Measurements from ENCODE around the gene TSPAN11. TPM values are rescaled to one million over a fixed set of nuclear protein-coding genes. Genes with fewer than 3 reads are reported as not detected.
A peak's percentile ranks its signal among the peaks of the same experiment; 100 is the strongest.

The TSPAN11 gene
- total RNA-seq, 4 donors from 2014 or later, result 0.64 to 2.8 (median 1.3) TPM

DNA sequence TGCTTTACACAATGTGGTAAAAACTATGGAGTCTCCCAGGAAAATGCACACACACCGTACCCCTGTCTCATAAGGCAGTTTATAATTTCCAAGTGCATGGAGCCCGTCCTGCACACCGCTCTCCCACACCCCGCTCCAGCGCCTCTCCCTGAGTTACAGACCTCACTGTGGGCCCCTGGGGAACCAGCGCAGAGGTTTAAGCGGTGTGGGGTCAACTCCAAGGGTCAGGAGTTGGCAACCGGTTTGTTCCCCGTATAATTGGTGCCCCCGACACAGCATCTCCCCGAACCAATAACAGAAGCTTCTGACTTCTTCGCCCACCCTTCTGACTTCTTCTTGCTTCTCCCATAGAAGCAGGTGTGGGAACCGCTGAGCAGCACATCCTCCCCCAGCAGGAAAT lies 88.7 kb downstream of the TSPAN11 start:
- H3K4me3 ChIP-seq, result no peak overlapping the region
- H3K27ac ChIP-seq, result no peak overlapping the region
- WGBS, result 94% methylated on average over 13 of the region's 13 CpGs
- H3K36me3 ChIP-seq, result no peaks in the 10 kb centered on the region
- no peaks in the 10 kb centered on the region for H3K9me3 ChIP-seq
- DNase-seq (ENCODE audit: low spot score in 2 of 2), result peak; percentile 42 to 57
- H3K27me3 ChIP-seq, result no peaks in the 10 kb centered on the region
- TF ChIP-seq POLR2A (IDR thresholded peaks at IDR 0.05) (no peak), POLR2AphosphoS5 (IDR thresholded peaks at IDR 0.05) (no peak), EP300 (IDR thresholded peaks at IDR 0.05) (no peak)
- TF ChIP-seq, protein P1, sequence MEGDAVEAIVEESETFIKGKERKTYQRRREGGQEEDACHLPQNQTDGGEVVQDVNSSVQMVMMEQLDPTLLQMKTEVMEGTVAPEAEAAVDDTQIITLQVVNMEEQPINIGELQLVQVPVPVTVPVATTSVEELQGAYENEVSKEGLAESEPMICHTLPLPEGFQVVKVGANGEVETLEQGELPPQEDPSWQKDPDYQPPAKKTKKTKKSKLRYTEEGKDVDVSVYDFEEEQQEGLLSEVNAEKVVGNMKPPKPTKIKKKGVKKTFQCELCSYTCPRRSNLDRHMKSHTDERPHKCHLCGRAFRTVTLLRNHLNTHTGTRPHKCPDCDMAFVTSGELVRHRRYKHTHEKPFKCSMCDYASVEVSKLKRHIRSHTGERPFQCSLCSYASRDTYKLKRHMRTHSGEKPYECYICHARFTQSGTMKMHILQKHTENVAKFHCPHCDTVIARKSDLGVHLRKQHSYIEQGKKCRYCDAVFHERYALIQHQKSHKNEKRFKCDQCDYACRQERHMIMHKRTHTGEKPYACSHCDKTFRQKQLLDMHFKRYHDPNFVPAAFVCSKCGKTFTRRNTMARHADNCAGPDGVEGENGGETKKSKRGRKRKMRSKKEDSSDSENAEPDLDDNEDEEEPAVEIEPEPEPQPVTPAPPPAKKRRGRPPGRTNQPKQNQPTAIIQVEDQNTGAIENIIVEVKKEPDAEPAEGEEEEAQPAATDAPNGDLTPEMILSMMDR (IDR thresholded peaks at IDR 0.05), result no peak
- H3K4me1 ChIP-seq, result no peaks in the 10 kb centered on the region

DNA sequence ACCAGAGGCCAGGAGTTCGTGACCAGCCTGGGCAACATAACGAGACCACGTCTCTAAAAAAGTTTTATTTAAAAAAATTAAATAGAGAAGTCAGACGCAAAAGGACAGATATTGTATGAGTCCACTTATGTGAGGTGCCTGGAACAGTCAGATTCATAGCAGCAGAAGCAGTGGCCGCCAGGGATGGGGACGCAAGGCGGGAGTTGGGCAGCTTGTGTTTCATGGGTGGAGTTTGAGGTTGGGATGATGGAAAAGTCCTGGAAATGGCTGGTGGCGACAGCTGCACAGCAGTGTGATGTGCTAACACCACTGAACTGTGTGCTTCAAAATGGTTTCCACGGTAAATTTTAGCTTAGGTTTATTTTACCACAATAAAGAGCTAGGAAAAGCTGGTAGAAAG lies 89.5 kb downstream of the TSPAN11 start:
- no peaks in the 10 kb centered on the region for H3K36me3 ChIP-seq
- H3K4me3 ChIP-seq, result no peak overlapping the region
- no peaks in the 10 kb centered on the region for H3K9me3 ChIP-seq
- TF ChIP-seq POLR2AphosphoS5 (IDR thresholded peaks at IDR 0.05) (no peak), POLR2A (IDR thresholded peaks at IDR 0.05) (no peak), EP300 (IDR thresholded peaks at IDR 0.05) (no peak)
- TF ChIP-seq, protein P1 (IDR thresholded peaks at IDR 0.05), result no peak
- WGBS, result 93% methylated on average over 9 of the region's 9 CpGs
- DNase-seq (ENCODE audit: low spot score in 2 of 2), result peak; percentile 25 to 50
- H3K27me3 ChIP-seq, result no peaks in the 10 kb centered on the region
- no peaks in the 10 kb centered on the region for H3K4me1 ChIP-seq
- H3K27ac ChIP-seq, result no peak overlapping the region

DNA sequence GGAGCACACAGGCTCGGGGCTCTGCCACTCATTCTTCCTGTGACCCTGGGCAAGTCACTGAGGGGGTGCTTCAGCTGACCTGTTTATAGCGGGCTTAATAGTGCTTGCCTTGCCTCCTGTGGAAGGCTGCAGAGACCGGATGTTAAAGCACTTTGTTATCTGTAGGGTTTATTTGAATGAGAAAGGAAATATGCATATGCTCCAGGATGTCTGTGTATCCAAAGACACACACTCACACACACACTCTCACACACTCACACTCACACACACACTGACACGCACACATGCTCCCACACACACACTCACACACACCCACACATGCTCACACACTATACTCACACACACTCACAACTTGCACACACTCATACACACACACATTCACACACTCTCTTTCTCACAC lies 91.0 kb downstream of the TSPAN11 start:
- Histone ChIP-seq H3K4me3 (no peak overlapping the region), H3K9me3 (no peaks in the 10 kb centered on the region), H3K27me3 (no peaks in the 10 kb centered on the region), H3K27ac (no peak overlapping the region), H3K36me3 (no peaks in the 10 kb centered on the region), H3K4me1 (no peaks in the 10 kb centered on the region)
- 73% methylated on average over 4 of the region's 4 CpGs for WGBS
- peak; percentile 11 for DNase-seq (ENCODE audit: low spot score in 2 of 2)
- TF ChIP-seq EP300 (IDR thresholded peaks at IDR 0.05) (no peak), POLR2A (IDR thresholded peaks at IDR 0.05) (no peak), POLR2AphosphoS5 (IDR thresholded peaks at IDR 0.05) (no peak)
- TF ChIP-seq, protein P1 (IDR thresholded peaks at IDR 0.05), result no peak

DNA sequence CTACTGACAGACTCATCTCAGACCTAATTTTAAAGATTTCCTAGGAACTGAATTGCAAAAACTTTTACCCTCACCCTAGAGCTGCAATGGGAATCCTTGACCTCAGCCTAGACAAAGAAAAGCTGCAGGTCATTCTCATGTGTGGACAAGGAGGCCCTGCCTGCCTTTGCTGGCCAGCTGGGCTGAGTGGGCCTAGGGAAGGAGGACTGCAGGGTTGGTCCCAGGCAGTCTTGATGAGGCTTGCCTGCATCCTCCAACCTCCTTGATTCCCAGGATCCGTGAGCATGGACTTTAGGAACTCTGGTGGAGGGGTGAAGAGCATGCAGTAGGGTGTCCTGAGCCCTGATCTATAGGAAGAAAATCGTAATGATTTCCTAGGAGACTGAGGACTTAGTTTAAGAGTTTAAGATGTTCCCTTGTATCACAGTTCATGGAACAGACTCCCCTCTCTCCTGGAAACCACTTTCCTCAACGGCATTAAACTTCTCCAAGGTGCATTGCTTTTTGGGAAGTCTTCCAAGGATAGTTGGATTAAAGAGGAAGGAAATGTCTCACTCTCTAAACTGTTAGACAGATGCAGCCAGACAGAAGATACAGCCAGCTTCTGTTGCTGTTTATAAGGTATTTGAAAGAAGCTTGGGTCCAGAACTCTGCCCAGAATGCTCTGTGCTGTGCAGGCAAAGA lies 91.7 kb downstream of the TSPAN11 start:
- Histone ChIP-seq H3K27me3 (no peaks in the 10 kb centered on the region), H3K4me3 (no peak overlapping the region), H3K36me3 (no peaks in the 10 kb centered on the region), H3K4me1 (peaks cover 6% of the 10 kb centered on the region), H3K27ac (no peak overlapping the region), H3K9me3 (no peaks in the 10 kb centered on the region)
- TF ChIP-seq, protein P1 (IDR thresholded peaks at IDR 0.05), result no peak
- TF ChIP-seq POLR2A (IDR thresholded peaks at IDR 0.05), result no peak
- TF ChIP-seq POLR2AphosphoS5 (IDR thresholded peaks at IDR 0.05), result no peak
- TF ChIP-seq EP300 (IDR thresholded peaks at IDR 0.05), result no peak
- WGBS, result 77% methylated on average over 3 of the region's 3 CpGs
- peak; percentile 13 to 29 for DNase-seq (ENCODE audit: low spot score in 2 of 2)

DNA sequence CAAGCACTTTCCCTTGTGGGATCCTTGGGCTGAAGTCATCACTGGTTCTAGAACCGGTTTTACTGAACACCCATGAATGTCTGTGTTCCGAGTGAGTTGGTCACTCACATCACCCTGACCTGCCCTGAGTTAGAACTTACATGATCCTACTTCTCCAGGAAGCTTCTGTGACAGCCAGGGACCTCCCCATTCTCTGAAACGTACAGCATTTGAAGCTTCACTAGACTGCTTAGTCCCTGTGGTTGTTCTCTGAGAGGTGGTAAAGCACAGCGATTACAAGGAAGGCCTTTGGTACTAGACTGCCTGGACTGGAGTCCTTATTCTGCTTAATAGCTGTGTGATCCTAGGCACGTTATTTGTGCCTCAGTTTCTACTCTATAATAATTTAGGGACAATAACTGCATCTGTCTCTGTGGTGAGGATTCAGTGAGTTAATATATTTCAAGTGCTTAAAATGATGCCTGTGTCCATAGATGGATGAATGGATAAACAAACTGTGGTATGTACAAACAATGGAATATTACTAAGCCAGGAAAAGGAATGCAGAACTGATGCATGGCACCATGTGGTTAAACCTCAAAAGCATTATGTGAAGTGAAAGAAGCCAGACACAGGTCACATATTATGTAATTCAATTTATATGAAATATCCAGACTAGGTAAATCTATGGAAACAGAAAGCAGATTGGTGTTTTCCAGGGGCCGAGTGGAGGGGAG lies 92.4 kb downstream of the TSPAN11 start:
- no peak overlapping the region for H3K27ac ChIP-seq
- H3K4me3 ChIP-seq, result no peak overlapping the region
- H3K9me3 ChIP-seq, result no peaks in the 10 kb centered on the region
- no peak for TF ChIP-seq POLR2A (IDR thresholded peaks at IDR 0.05)
- no peak for TF ChIP-seq POLR2AphosphoS5 (IDR thresholded peaks at IDR 0.05)
- no peak for TF ChIP-seq EP300 (IDR thresholded peaks at IDR 0.05)
- TF ChIP-seq, protein P1 (IDR thresholded peaks at IDR 0.05), result no peak
- 91% methylated on average over 6 of the region's 6 CpGs for WGBS
- no peaks in the 10 kb centered on the region for H3K27me3 ChIP-seq
- no peaks in the 10 kb centered on the region for H3K36me3 ChIP-seq
- peaks cover 7% of the 10 kb centered on the region for H3K4me1 ChIP-seq
- peak in 1 of 2 donors; percentile 6 for DNase-seq (ENCODE audit: low spot score in 2 of 2)

Data from suprapubic skin (tissue), 4 donors.